Islet precursor cell (in vitro differentiated cells): ENCODE results near the gene SCAP.

Source experiments
- DNase-seq: peaks from one replicate; pipeline ENCODE4 v3.0.0-alpha.2; 2018

The SCAP gene

DNA sequence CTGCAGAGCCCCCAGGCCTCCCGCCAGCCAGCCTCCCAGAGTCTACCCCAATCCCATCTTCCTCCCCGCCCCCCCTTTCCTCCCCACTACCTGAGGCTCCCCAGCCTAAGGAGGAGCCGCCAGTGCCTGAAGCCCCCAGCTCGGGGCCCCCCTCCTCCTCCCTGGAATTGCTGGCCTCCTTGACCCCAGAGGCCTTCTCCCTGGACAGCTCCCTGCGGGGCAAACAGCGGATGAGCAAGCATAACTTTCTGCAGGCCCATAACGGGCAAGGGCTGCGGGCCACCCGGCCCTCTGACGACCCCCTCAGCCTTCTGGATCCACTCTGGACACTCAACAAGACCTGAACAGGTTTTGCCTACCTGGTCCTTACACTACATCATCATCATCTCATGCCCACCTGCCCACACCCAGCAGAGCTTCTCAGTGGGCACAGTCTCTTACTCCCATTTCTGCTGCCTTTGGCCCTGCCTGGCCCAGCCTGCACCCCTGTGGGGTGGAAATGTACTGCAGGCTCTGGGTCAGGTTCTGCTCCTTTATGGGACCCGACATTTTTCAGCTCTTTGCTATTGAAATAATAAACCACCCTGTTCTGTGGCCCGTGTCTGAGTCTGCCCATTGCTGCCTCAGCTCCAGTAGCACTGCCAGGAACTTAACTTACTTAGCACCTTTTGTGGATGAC, 62.8 kb downstream of the SCAP start:
- DNase-seq: no peak

DNA sequence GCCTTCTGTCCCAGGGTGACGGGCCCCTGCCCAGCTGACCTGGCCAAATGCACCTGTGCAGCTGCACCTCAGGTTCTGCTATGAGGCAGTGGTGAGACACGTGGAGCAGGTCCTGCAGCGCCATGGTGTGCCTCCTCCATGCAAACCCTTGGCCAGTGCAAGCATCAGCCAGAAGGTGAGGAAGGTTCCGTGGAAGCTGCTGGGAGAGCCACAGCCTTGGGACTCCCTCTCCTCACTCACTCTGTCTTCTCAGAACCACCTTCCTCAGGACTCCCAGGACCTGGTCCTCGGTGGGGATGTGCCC, 63.3 kb downstream of the SCAP start:
- no peak for DNase-seq

DNA sequence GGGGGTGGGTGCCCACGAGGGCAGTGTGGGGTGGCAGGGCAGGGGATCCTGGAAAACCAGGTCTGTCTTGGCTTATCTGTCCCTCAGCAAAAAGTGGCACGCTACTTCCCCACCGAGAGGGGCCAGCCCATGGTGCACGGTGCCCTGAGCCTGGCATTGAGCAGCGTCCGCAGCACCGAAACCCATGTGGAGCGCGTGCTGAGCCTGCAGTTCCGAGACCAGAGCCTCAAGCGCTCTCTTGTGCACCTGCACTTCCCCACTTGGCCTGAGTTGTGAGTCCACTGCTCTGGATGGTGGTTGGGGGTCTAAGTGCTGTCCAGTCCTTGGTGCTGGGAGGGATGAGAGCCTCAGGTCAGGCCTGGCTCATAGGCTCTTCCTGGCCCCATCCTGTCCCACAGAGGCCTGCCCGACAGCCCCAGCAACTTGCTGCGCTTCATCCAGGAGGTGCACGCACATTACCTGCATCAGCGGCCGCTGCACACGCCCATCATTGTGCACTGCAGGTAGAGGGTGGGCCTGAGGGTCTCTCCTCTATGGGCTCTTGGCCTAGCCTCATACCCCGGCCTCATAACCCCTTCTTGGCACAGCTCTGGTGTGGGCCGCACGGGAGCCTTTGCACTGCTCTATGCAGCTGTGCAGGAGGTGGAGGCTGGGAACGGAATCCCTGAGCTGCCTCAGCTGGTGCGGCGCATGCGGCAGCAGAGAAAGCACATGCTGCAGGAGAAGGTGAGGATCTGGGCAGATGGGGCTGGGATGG, 63.9 kb downstream of the SCAP start:
- no peak for DNase-seq

DNA sequence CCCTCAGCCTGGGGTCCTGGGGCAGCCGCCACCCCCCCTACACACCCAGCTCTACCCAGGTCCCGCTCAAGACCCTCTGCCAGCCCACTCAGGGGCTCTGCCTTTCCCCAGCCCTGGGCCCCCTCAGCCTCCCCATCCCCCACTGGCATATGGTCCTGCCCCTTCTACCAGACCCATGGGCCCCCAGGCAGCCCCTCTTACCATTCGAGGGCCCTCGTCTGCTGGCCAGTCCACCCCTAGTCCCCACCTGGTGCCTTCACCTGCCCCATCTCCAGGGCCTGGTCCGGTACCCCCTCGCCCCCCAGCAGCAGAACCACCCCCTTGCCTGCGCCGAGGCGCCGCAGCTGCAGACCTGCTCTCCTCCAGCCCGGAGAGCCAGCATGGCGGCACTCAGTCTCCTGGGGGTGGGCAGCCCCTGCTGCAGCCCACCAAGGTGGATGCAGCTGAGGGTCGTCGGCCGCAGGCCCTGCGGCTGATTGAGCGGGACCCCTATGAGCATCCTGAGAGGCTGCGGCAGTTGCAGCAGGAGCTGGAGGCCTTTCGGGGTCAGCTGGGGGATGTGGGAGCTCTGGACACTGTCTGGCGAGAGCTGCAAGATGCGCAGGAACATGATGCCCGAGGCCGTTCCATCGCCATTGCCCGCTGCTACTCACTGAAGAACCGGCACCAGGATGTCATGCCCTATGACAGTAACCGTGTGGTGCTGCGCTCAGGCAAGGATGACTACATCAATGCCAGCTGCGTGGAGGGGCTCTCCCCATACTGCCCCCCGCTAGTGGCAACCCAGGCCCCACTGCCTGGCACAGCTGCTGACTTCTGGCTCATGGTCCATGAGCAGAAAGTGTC, 64.7 kb downstream of the SCAP start:
- no peak for DNase-seq

DNA sequence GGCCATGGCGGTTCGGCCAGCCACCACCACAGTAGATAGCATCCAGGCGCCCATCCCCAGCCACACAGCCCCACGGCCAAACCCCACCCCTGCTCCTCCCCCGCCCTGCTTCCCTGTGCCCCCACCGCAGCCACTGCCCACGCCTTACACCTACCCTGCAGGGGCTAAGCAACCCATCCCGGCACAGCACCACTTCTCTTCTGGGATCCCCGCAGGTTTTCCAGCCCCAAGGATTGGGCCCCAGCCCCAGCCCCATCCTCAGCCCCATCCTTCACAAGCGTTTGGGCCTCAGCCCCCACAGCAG, 65.4 kb downstream of the SCAP start:
- no peak for DNase-seq

DNA sequence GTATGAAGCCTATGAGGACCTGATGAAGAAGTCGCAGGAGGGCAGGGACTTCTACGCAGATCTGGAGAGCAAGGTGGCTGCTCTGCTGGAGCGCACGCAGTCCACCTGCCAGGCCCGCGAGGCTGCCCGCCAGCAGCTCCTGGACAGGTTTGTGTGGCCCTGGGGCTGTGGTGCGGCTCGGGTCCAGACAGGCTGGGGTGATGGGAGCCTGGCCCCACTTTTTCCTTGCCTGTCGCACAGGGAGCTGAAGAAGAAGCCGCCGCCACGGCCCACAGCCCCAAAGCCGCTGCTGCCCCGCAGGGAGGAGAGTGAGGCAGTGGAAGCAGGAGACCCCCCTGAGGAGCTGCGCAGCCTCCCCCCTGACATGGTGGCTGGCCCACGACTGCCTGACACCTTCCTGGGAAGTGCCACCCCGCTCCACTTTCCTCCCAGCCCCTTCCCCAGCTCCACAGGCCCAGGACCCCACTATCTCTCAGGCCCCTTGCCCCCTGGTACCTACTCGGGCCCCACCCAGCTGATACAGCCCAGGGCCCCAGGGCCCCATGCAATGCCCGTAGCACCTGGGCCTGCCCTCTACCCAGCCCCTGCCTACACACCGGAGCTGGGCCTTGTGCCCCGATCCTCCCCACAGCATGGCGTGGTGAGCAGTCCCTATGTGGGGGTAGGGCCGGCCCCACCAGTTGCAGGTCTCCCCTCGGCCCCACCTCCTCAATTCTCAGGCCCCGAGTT, 65.9 kb downstream of the SCAP start:
- no peak for DNase-seq

DNA sequence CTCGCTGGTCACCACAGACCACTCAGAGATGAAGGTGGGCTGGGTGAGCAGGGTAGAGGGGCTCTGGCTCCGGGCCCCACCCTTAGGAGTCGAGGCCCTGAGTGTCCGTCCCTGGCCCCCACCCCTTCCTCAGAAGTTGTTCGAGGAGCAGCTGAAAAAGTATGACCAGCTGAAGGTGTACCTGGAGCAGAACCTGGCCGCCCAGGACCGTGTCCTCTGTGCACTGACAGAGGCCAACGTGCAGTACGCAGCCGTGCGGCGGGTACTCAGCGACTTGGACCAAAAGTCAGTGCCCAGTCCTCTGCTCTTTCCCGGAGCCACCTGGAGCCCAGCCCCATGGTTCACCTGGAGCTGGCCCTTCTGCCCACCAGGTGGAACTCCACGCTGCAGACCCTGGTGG, 66.5 kb downstream of the SCAP start:
- no peak for DNase-seq

DNA sequence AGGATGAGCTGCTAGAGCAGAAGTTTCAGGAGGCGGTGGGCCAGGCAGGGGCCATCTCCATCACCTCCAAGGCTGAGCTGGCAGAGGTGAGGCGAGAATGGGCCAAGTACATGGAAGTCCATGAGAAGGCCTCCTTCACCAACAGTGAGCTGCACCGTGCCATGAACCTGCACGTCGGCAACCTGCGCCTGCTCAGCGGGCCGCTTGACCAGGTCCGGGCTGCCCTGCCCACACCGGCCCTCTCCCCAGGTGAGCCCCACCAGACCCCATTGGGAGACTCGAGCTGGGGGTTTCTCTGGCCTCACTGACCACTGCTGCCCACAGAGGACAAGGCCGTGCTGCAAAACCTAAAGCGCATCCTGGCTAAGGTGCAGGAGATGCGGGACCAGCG, 66.9 kb downstream of the SCAP start:
- DNase-seq: no peak

DNA sequence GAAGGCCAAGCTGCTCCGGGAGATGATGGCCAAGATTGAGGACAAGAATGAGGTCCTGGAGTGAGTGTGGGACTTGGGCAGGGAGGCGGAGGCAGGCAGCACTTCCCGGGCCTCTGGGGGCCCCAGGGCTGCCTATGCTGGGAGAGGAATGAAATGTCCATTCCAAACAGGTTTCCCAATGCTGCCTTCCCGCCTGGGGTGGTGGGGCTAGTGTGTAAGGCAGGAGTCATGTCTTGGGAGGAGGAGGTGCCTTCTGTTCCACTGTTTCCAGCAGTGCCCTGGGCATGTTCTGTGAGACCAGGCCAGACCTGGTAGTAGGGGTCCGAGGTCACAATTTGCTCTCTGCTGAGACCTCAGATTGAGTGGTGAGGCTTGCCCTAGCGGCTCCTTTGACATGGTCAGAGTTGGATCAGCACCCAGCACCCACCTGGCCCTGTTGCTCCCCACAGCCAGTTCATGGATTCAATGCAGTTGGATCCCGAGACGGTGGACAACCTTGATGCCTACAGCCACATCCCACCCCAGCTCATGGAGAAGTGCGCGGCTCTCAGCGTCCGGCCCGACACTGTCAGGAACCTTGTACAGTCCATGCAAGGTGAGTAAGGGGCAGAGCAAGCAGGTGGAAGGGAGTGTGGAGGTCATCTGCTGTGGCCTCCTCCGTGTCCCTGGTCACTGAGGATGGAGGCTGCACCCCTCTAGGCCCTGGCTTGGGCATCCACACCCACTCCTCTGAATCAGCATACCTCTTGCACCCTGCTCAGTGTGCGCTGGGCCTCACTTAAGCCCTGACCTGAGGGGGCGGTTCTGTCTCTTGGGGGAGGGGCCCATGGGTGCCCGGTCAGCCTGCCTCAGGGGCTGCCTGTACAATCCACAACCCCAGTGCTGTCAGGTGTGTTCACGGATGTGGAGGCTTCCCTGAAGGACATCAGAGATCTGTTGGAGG, 67.6 kb downstream of the SCAP start:
- DNase-seq: no peak

DNA sequence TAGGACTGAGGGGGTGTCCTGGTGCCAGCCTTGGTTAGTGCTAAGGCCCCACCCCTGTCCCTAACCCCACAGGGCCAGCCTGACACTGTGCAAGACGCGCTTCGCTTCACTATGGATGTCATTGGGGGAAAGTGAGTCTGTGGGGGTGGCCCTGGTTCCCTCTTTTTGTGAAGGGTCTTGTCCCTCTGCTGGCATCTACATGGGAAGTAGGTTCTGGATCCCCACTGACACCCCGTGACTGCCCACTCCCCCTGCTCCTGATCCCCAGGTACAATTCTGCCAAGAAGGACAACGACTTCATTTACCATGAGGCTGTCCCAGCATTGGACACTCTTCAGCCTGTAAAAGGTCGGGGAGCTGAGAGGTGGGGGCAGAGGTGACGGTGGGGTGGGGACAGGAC, 68.5 kb downstream of the SCAP start:
- no peak for DNase-seq

DNA sequence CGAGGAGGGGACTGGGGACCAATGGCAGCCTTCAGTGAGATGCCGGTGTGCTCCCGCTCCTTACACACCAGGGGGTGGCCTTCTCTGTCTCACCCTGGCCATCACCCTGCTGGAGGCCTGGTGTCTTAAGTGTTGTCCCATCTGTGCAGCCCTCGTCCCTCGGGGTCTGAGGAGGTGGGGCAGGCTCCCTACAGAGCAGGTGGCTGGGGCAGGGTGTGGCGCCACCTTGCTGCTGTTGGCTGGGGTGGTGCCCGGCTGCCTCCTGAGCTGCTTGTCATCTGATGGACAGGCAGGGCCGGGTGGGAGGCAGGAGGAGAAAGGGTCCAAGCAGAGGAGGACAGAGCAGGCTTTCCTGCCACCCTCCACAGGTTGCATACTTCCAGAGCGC, 69.0 kb downstream of the SCAP start:
- DNase-seq: no peak

DNA sequence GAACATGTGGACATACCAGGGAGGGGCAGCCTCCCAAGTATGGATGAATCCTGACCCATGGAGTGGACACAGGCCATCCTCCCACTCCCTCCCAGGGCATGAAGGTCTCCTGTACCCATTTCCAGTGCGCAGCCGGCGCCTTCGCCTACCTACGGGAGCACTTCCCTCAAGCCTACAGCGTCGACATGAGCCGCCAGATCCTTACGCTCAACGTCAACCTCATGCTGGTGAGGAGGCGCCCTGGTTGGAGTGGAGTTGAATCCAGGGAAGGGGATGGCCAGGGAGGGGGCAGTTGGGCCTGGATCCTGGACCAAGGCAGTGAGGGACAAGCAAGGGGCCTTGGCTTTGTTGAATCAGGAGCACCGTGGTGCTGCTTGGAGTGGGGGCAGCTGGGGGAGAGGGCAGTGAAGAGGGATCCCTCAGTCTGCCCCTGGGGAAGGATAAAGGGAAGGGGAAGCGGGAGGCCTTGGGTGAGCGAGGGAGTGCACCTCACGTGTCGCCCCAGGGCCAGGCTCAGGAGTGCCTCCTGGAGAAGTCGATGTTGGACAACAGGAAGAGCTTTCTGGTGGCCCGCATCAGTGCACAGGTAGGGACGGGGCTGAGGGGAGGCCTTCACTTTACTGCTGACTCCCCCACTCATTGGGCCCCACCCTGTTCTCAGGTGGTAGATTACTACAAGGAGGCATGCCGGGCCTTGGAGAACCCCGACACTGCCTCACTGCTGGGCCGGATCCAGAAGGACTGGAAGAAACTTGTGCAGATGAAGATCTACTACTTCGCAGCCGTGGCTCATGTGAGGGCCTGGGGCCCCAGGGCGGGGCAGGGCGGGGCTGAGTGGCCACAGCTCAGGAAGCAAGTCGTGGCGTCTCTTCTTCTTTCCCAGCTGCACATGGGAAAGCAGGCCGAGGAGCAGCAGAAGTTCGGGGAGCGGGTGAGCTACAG, 69.7 kb downstream of the SCAP start:
- DNase-seq: no peak

DNA sequence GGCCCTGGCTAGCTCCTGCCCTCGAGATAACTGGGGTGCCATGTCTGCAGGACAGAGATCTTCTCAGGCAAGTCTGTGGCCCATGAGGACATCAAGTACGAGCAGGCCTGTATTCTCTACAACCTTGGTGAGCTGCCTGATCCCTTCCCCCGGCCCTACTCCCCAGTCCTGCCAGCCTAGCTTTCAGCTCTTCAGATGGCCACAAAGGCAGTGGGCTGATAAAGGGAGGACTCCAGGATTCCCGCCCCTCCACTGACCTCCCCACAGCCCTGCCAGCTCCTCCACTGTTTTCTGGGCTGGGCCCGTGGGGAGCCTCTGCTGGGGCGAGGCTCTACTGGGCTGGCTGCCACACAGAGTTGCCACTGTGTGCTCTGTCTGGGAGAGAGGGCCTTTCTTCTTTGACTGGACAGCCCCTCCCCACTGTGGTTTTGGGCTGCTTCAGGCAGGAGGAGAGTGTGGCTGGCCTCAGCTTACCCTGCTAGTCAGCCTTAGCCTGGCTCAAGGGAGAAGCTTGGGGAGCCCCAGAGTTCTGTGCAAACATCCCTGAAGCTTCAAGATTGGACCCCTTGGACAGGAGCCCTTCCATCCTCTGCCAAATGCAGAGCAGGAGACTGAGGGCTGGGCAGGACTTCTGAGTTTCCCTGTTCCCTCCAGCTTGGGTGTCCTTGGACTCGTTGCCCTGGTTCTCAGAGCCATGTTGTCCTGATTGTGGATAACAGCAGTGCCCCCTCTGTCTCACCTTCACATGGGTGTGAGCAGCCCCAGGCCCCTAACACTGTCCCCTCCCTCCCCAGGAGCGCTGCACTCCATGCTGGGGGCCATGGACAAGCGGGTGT, 70.6 kb downstream of the SCAP start:
- peak; percentile 47 for DNase-seq

DNA sequence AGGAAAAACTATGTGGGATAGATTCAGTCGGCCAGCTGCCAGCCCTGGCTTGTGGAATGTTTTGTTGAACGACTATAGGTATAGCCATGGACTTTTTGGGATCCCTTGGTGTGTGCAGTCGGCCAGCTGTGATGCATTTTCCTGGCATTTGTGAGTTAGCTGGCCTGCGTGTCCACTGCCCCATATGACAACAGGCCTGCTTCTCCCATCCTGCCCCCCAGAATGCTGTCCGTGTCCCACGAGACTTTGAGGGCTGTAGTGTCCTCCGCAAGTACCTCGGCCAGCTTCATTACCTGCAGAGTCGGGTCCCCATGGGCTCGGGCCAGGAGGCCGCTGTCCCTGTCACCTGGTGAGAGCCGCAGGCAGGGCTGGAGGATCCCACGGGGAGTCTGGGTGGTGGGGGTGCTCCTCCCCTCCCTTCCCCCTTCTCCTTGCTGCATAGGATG, 71.3 kb downstream of the SCAP start:
- DNase-seq: no peak

DNA sequence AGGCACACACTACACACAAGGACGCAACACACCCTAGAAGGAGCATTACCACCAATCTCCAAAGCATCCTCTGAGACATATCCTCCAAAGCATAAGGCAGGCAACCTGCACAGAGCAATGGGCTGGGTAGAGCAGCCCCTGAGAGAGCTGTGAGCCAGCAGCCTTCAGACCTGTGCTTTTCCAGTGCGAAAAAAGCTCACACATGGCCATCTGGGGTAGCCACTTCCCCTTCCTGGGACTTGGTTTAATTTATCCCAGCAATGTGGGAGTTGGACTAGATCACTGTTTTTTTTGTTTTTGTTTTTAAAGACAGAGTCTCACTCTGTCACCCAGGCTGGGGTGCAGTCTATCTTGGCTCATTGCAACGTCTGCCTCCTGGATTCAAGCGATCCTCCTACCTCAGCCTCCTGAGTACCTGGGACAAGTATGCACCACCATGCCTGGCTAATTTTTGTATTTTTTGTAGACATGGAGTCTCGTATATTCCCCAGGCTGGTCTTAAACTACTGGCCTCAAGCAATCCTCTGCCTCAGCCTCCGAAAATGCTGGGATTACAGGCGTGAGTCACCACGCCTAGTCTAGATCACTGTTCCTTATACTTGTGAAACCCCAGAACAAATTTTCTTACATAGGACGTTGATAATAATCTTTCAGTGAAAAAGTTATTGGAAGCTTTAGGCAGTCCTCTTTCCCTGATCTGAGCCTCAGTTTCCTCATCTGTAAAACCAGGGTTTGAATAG, 76.0 kb downstream of the SCAP start:
- DNase-seq: no peak

DNA sequence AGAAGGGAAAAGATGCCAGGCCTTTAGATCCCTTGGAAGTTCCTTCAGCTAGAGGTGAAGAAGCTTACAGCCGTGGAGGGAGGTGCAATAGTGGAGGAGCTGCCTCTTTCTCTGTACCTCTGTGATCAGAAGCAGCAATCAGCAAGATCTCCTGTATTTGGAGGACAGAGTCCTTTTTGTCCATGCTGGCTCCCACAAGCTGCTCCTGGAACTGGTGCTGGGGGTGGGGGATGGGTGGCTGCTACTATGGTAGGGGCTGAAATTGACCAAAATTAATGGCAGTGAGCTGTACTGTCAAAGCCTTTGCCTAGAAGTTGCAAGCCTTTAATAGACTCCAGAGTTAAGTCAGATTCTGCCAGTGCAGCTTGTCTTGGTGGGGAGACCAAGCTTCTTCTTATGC, 76.7 kb downstream of the SCAP start:
- no peak for DNase-seq

DNA sequence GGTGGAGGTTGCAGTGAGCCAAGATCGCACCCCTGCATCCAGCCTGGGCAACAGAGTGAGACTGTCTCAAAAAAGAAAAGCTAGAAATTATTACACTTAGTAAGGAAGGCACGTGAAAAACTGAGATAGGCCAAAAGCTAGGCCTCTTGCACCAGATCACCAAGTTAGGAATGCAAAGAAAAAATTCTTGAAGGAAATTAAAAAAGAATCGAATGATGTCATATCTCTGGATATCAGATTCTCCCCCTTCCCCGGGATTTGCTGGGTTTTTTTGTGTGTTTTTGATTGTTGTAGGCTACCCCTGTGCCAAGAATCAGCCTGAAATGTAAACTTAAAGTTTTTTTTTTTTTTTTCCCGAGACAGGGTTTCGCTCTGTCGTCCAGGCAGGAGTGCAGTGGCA, 77.5 kb downstream of the SCAP start:
- DNase-seq: no peak

DNA sequence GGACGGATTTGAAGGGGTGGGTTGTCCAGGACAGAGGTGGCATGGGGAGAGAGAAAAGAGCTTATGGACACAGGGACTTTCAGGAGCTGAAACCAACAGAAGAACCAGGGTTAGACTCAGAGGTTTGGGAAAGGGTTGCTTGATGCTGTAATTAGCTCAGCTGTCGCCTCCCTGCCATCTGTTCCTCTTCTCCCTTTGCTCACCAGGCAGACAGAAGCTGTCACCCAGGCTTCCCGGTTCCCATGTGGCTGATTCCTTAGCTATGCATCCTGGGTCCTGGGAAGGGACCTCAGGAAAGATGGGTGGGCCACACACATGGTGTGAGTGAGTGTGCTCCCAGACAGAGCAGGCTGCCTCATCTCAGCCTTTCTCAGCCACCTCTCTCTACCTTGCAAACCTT, 80.9 kb downstream of the SCAP start:
- DNase-seq: peak; percentile 43

DNA sequence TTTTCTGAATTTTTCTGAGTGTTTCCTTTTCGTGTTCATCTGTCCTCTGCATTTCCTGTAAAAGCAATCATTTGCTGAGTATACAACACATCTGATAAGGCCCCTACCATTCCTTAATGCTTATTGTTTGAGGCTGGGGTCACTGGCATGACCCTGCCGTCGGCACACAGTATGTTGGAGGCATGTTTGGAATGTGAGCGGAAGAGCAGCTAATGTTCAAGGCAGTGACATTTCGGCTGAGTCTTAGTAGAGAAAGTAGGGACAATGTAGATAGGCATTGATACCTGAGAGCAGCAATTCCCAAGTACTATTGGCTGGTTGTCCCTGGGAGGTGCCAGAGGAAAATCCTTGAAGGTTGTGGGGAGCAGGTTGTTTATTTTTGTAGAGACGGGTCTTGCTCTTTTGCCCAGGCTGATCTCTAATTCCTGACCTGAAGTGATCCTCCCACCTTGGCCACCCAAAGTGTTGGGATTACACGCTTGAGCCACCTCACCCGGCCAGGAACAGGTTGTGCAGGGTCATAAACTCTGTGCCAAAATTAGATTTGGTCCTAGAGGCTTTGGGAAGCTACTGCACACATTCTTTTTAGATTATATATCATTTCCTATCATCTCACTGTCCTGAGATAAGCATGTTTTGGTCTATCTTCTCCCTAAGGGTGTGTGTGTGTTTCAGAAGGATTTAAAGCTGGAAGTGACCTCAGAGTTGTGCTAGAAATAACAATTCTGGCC, 81.4 kb downstream of the SCAP start:
- DNase-seq: peak; percentile 77
